Neural cell (in vitro differentiated cells): ENCODE data around the gene ANAPC15. TPM values are rescaled to one million over a fixed set of nuclear protein-coding genes. Genes with fewer than 3 reads are reported as not detected.

Experiments
- H2AFZ ChIP-seq: fragments of 200-600, 300-800 bp; sonication (generic), shearing (Covaris generic); 2 replicates; pipeline ENCODE4 v1.6.0; 2014; ENCODE audit warnings: low read depth, mild to moderate bottlenecking, antibody characterized with exemption, low read length, moderate library complexity
- H3F3A ChIP-seq: fragments of 200-600 bp; shearing (Covaris generic); 2 replicates; pipeline ENCODE4 v1.6.1; 2016; ENCODE audit warnings: mild to moderate bottlenecking, moderate library complexity, mixed read lengths, antibody characterized with exemption, low read length; ENCODE audit not compliant: insufficient read depth, poor library complexity, severe bottlenecking
- H3K27ac ChIP-seq: fragments of 200-600, 300-800 bp; sonication (generic), shearing (Covaris generic); 2 replicates; pipeline ENCODE4 v1.5.1; 2014; ENCODE audit warnings: mild to moderate bottlenecking, low read length, moderate library complexity
- H3K27me3 ChIP-seq: fragments of 300-800, 200-600 bp; sonication (generic), shearing (Covaris generic); 2 replicates; pipeline ENCODE4 v1.6.0; 2014; ENCODE audit warnings: mild to moderate bottlenecking, low read depth, low read length, moderate library complexity; ENCODE audit not compliant: insufficient read depth
- H3K36me3 ChIP-seq: fragments of 300-800, 200-600 bp; sonication (generic), shearing (Covaris generic); 2 replicates; pipeline ENCODE4 v1.5.1; 2014; ENCODE audit warnings: mild to moderate bottlenecking, antibody characterized with exemption, low read length, moderate library complexity; ENCODE audit not compliant: insufficient read depth
- H3K4me2 ChIP-seq: fragments of 300-800, 200-600 bp; sonication (generic), shearing (Covaris generic); 2 replicates; pipeline ENCODE4 v1.6.0; 2014; ENCODE audit warnings: mild to moderate bottlenecking, low read length
- H3K4me3 ChIP-seq: fragments of 300-800, 200-600 bp; sonication (generic), shearing (Covaris generic); 2 replicates; pipeline ENCODE4 v1.5.1; 2014; ENCODE audit warnings: mild to moderate bottlenecking, low read length, moderate library complexity
- H3K79me2 ChIP-seq: fragments of 200-600 bp; shearing (Covaris generic); replicated peaks from 2 replicates; pipeline ENCODE4 v1.6.0; 2014; ENCODE audit warnings: mild to moderate bottlenecking, low read length, moderate library complexity; ENCODE audit not compliant: insufficient read depth
- H3K9ac ChIP-seq: fragments of 300-800, 200-600 bp; sonication (generic), shearing (Covaris generic); 2 replicates; pipeline ENCODE4 v1.6.1; 2016; ENCODE audit warnings: mild to moderate bottlenecking, low read length, mixed read lengths
- H3K9me2 ChIP-seq: fragments of 200-600 bp; shearing (Covaris generic); 2 replicates; pipeline ENCODE4 v1.6.1; 2016; ENCODE audit warnings: mild to moderate bottlenecking, low read length, mixed read lengths; ENCODE audit not compliant: insufficient read depth
- H3K9me3 ChIP-seq: fragments of 200-600, 300-800 bp; sonication (generic), shearing (Covaris generic); 2 replicates; pipeline ENCODE4 v1.6.1; 2016; ENCODE audit warnings: mild to moderate bottlenecking, mixed run types, low read length, moderate library complexity, mixed read lengths
- H4K20me1 ChIP-seq: fragments of 200-600 bp; shearing (Covaris generic); 2 replicates; pipeline ENCODE4 v1.6.1; 2016; ENCODE audit warnings: mild to moderate bottlenecking, mixed run types; ENCODE audit not compliant: insufficient read depth
- EP300 ChIP-seq: fragments of 450-650 bp; conservative IDR thresholded peaks from 2 replicates; pipeline ENCODE4 v1.6.1; 2014; ENCODE audit warnings: antibody characterized with exemption, mild to moderate bottlenecking, moderate library complexity; ENCODE audit not compliant: poor library complexity, severe bottlenecking
- EZH2 ChIP-seq: fragments of 200-600, 300-800 bp; shearing (Covaris generic), sonication (generic); IDR thresholded peaks from 2 replicates; pipeline ENCODE4 v1.6.1; 2014; ENCODE audit warnings: antibody characterized with exemption, low read length, borderline replicate concordance, mild to moderate bottlenecking; ENCODE audit not compliant: insufficient read depth, poor library complexity, severe bottlenecking
- MXI1 ChIP-seq: fragments of 450-650 bp; conservative IDR thresholded peaks from 2 replicates; pipeline ENCODE4 v1.6.1; 2014; ENCODE audit warnings: antibody characterized with exemption, mild to moderate bottlenecking; ENCODE audit not compliant: poor library complexity, severe bottlenecking
- POLR2AphosphoS5 ChIP-seq: IDR thresholded peaks from 2 replicates; pipeline ENCODE4 v1.6.1; 2012
- RAD21 ChIP-seq: fragments of 450-650 bp; conservative IDR thresholded peaks from 2 replicates; pipeline ENCODE4 v1.6.1; 2014; ENCODE audit warnings: antibody characterized with exemption, mild to moderate bottlenecking, moderate library complexity
- REST ChIP-seq: IDR thresholded peaks from 2 replicates; pipeline ENCODE4 v1.6.1; 2012; ENCODE audit warnings: borderline replicate concordance
- SMC3 ChIP-seq: fragments of 450-650 bp; conservative IDR thresholded peaks from 2 replicates; pipeline ENCODE4 v1.6.1; 2014; ENCODE audit warnings: antibody characterized with exemption, mild to moderate bottlenecking, moderate library complexity; ENCODE audit not compliant: poor library complexity
- TAF1 ChIP-seq: IDR thresholded peaks from 2 replicates; pipeline ENCODE4 v1.6.1; 2012; ENCODE audit warnings: low read depth
- polyA plus RNA-seq: library from polyadenylated mRNA; depleted of rRNA; stranded (reverse); fragments of >200 nt; gene quantifications from 2 replicates; pipeline ENCODE4 v1.2.3, GENCODE V29; 2014
- TF ChIP-seq, protein P1 (sequence below): fragments of 450-650 bp; IDR thresholded peaks from 2 replicates; pipeline ENCODE4 v1.5.1; 2014; ENCODE audit warnings: antibody characterized with exemption, mild to moderate bottlenecking, moderate library complexity; ENCODE audit not compliant: poor library complexity, severe bottlenecking

Gene ANAPC15
- polyA plus RNA-seq, 1 donor from 2014 or later = 64.6 TPM

DNA sequence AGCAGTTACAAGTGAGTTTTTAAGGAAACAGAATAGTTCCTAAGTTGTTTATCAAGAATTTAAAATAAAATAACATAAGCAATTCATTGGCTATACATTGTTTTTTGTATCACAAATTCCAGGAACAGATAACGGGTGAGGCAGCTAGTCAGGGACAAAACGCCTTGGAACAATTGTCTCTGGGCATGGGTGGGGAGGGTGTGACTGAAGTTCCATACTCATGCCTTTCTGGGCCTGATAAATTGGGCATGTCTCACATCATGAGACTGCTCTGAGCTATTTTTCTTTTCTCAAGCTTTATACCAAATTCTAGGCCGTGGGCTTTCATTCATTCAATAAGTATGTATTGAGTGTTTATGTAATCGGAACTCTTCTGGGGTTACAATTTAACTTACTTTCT lies 44.6 kb upstream of the ANAPC15 start:
- Histone ChIP-seq H3F3A (no peaks in the 10 kb centered on the region), H3K9me3 (no peaks in the 10 kb centered on the region), H3K79me2 (no peaks in the 10 kb centered on the region), H3K4me2 (no peak overlapping the region), H2AFZ (no peak overlapping the region), H3K27ac (no peak overlapping the region), H3K9me2 (no peaks in the 10 kb centered on the region), H4K20me1 (no peaks in the 10 kb centered on the region), H3K27me3 (no peaks in the 10 kb centered on the region), H3K4me3 (no peak overlapping the region), H3K9ac (no peak overlapping the region), H3K36me3 (no peaks in the 10 kb centered on the region)
- no peak for TF ChIP-seq REST
- no peak for TF ChIP-seq EZH2
- TF ChIP-seq RAD21 = no peak
- TF ChIP-seq EP300 = no peak
- TF ChIP-seq MXI1 = no peak
- TF ChIP-seq POLR2AphosphoS5 = no peak
- TF ChIP-seq, protein P1, sequence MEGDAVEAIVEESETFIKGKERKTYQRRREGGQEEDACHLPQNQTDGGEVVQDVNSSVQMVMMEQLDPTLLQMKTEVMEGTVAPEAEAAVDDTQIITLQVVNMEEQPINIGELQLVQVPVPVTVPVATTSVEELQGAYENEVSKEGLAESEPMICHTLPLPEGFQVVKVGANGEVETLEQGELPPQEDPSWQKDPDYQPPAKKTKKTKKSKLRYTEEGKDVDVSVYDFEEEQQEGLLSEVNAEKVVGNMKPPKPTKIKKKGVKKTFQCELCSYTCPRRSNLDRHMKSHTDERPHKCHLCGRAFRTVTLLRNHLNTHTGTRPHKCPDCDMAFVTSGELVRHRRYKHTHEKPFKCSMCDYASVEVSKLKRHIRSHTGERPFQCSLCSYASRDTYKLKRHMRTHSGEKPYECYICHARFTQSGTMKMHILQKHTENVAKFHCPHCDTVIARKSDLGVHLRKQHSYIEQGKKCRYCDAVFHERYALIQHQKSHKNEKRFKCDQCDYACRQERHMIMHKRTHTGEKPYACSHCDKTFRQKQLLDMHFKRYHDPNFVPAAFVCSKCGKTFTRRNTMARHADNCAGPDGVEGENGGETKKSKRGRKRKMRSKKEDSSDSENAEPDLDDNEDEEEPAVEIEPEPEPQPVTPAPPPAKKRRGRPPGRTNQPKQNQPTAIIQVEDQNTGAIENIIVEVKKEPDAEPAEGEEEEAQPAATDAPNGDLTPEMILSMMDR = no peak
- no peak for TF ChIP-seq TAF1
- TF ChIP-seq SMC3 = no peak

DNA sequence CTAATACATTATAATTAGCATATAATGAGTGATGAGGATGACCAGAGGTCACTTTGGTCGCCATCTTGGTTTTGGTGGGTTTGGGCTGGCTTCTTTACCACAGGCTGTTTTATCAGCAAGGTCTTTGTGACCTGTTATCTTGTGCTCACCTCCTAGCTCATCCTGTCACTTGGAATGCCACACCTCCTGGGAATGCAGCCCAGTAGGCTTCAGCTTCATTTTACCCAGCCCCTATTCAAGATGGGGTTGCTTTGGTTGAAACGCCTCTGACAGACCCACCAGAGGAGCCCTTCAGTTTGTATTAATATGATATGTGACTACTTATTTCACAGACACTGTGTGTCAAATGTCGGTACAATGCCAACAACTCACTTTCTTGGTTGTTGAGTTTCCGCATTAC lies 43.3 kb upstream of the ANAPC15 start:
- Histone ChIP-seq H3K4me2 (no peak overlapping the region), H3K27me3 (no peaks in the 10 kb centered on the region), H4K20me1 (no peaks in the 10 kb centered on the region), H3K4me3 (no peak overlapping the region), H3K36me3 (no peaks in the 10 kb centered on the region), H3K9me2 (no peaks in the 10 kb centered on the region), H3F3A (no peaks in the 10 kb centered on the region), H2AFZ (no peak overlapping the region), H3K9me3 (no peaks in the 10 kb centered on the region), H3K9ac (no peak overlapping the region), H3K79me2 (no peaks in the 10 kb centered on the region), H3K27ac (no peak overlapping the region)
- TF ChIP-seq SMC3 = no peak
- no peak for TF ChIP-seq EP300
- TF ChIP-seq POLR2AphosphoS5 = no peak
- no peak for TF ChIP-seq TAF1
- no peak for TF ChIP-seq MXI1
- TF ChIP-seq RAD21 = no peak
- TF ChIP-seq, protein P1 = no peak
- no peak for TF ChIP-seq EZH2
- TF ChIP-seq REST = no peak
